HG02798 (cell line): ENCODE measurements around the gene PREX1.
"Not testable (repeated sequence)": the region's sequence is repeated elsewhere in the genome, so short reads cannot be mapped to it uniquely, and the experiment has no call there.

ENCODE experiments used
- ATAC-seq: cut with Tn5 transposase; IDR thresholded peaks from one replicate; pipeline ENCODE4 v1.9.1; 2021; ENCODE audit warnings: mild to moderate bottlenecking; ENCODE audit not compliant: unreplicated experiment, poor library complexity

Gene PREX1

DNA sequence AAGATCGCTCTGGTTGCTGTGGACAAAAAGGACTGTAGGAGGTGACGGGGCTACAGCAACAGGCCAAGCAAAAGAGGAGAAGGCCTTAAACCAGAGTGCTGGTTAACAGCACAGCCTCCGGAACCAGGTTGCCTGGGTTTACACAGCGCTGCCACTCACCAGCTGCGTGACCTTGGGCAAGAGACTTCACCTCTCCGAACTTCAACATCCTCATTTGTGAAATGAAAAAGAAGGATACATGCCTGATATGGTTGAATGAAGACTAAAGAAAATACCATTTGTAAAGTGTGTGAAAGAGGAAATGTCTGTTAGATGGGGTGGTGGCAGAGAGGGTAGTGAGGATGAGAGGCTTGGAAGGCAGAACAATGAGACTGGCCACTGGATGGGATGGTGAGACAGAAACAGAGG is 44.9 kb downstream of the PREX1 start:
- no peak for ATAC-seq

GRCh38 chr20:48782053-48782452 is 45.7 kb downstream of the PREX1 start:
- no peak for ATAC-seq

- no peak for ATAC-seq
These were observed 46.2 kb downstream of the PREX1 start for GRCh38 chr20:48781634-48782033.

DNA sequence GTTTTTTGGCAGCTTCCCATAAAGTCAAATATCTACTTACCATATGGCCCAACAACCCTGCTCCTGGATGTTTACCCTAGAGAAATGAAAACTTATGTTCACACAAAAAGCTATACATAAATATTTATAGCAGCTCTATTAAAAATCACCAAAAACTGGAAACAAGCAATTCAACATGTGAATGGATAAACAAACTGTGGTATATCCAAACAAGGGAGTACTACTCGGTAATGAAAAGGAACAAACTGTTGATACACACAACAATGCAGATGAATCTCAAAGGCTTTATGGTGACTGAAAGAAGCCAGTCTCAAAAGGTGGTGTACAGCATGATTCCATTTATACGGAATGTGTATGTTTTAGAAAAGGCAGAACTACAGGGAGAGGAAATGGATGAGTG is 48.4 kb downstream of the PREX1 start:
- no peak for ATAC-seq

GRCh38 chr20:48777821-48778220 is 50.0 kb downstream of the PREX1 start:
- no peak for ATAC-seq

DNA sequence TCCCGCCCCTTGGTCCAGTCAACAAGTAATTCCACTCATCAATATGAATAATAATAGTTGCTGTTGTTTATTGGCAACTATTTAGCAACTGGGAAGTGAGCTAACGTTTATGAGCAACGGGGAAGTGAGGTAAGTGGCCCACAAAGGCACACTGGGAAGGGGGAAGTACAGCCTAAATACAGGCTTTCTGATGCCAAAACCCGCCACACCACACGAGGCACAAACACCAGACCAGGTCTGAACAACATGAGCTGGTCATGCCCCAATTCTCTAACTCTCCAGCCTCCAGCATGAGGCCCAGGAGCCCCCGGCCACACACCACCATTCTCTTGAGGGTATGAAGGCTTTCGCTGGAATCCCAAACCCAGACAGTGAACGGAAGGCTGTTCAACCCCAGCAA is 50.8 kb downstream of the PREX1 start:
- ATAC-seq: no peak

- ATAC-seq: no peak
These were observed 51.5 kb downstream of the PREX1 start for GRCh38 chr20:48776306-48776705.

DNA sequence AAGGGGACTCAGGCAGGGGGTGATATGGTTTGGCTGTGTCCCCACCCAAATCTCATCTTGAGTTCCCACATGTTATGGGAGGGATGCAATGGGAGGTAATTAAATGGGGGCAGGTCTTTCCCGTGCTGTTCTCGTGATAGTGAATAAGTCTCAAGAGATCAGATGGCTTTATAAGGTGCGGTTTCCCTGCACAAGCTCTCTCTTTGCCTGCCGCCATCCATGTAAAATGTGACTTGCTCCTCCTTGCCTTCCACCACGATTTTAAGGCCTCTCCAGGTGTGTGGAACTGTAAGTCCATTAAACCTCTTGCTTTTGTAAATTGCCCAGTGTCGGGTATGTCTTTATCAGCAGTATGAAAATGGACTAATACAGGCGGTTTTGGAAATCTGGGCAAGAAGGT is 52.3 kb downstream of the PREX1 start:
- not testable (repeated sequence) for ATAC-seq

DNA sequence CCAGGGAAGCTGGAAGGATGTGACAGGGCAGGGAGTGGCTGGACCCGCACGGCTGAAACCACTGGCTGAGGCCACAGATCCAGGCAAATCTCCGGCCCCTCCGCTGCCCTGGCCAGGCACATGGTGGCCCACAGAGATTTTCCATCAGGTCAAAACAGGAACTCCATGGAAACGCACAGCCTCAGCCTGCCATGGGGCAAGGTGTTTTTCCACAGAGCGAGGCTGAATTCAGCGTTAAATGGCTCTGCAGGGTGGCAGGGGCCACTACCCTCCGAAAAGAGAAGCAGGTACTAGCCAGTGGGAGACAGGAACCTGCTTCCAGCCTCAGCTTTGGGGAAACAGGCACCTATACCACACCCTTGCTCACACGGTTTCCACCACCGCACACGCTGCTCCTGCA is 53.1 kb downstream of the PREX1 start:
- ATAC-seq: no peak

- ATAC-seq: no peak
These were observed 53.9 kb downstream of the PREX1 start for GRCh38 chr20:48773837-48774418.

DNA sequence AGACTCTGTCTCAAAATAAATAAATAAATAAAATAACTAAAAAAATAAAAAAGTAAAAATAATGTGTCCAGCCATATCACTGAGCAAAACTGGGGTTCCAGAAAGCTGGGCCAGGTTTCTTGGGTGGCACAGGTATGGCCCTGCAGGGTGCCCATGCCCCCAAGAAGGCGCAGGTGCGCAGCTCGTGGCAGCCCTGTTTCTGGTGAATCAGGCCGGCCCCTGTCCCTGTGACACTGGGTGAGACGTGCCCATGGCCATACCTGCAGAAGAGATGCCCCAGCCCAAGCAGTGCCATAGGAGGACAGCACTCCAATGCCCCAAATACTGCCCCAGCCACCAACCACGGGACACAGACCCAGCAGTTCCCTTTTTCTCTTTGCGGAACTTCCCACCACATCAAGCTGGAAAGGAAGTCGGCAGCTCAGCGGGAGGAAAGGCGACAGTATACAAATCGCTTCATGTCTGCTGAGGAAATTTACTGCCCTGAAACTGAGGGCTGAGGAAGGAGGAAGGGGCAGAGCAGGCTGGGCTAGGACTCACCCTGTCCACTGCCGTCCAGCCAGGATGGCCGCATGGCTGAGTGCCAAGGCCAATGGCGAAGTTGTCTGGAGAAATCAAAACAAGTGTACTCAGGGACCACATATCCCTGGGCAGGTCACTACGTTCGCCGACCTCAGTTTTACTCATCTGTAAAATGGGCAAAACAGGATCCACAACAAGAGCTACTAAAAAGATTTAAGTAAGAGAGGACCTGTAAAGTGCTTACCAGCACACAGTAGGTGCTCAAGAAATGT is 55.4 kb downstream of the PREX1 start:
- no peak for ATAC-seq

- no peak for ATAC-seq
These were observed 56.3 kb downstream of the PREX1 start for GRCh38 chr20:48771542-48771941.

GRCh38 chr20:48770700-48771442 is 56.9 kb downstream of the PREX1 start:
- ATAC-seq: no peak

- peak; percentile 59 for ATAC-seq
These were observed 58.5 kb downstream of the PREX1 start for GRCh38 chr20:48769069-48769983.

DNA sequence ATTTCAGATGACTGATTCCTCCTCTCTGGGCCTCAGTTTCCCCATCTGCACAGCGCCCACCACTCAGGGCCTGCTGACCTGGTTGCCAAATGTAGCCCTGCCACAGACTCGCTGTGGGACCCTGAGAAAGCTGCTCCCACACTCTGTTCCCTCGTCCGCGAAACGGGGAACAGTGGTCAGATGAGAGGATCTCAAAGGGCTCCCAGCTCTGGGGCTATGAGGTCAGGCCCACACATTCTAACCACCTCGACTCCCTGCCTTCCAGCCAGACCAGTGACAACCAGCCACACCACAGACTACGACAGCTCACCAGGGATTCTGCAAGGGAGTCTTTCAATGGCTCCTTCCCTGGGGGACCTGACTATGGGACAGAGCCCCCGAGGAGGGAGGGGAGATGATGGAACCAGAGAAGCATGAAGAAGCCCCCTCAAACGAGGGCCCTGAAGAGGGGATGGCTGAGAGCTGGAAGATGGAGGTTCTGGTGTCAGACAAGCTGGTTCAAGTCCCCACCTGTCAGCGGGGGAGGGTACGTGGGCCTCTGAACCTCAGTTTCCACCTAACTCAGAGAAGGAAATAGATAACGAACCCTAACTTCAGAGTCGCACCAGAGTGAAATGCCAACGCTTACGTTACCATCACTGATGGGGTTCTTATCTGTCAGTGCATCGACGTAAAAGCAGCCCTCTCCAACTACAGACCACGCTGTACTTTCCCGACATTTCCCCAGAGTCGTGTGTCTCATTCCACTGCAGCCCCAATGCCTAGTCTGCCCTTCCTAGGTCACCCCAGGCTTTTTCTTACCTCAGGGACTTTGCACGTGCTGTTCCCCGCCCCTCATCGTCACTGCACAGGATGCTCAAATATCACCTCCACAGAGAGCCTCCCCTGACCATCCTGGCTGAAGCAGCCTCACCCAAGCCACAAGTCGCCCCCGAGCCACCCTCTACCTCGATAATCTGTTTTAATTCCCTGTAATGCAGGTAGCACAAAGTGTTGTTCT is 60.5 kb downstream of the PREX1 start:
- no peak for ATAC-seq

- ATAC-seq: no peak
These were observed 61.6 kb downstream of the PREX1 start for GRCh38 chr20:48766205-48766604.

DNA sequence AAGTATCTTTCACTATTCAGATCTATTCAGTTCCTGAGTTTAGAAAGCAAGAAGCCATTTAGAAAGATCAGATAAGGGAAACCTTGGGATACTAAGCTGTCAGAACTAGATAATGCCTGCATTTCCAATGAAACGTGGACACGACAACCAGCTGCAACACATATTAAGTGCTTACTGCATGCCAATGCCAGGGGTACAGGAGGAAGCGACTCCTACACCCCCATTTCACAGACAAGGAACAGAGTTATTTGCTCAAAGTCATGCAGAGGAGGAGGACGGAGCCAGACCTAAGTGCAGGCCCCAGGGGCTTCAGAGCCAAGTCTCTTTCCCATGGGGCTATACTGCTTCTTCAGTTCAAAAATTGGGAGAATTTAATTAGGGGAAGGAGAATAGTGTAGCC is 62.4 kb downstream of the PREX1 start:
- ATAC-seq: no peak

DNA sequence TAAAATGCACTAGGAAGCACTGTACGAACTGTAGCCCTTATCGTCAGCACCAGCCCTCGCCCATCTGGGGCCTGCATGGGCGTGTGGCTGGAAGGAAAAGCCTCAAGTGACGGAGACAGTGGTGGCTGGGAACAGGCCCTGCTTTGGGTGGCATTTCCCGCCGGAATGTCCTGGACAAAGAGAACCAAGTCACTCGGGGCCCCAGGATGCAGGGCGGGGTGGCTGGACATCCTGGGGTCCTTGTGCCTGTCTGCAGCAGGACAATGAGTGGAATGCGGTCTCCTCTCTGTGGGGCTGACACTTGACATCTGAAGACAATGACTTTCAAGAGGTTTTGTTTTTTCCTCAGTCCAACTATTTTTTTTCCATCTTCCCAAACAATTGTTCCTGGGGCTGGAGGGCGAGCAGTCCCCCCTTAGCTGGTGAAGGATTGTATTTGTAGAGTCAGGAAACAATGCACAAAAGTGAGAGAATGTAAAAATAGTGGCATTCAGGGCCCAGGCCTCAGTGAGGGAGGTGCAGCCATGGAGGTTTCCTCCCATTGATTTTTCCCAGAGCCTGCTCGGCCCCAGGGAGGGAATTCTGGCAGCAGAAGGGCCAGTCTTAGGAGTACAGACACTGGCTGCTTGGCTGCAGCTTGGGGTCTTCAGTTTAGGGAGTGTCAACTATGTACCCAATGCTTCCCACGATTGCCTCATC is 64.4 kb downstream of the PREX1 start:
- ATAC-seq: no peak

- ATAC-seq: no peak
These were observed 65.9 kb downstream of the PREX1 start for GRCh38 chr20:48761874-48762273.
